HL-60 (cell line): ENCODE measurements around the gene EIF2B2.

Experiments used
- CTCF ChIP-seq: IDR thresholded peaks from one replicate; pipeline ENCODE4 v1.5.1; 2011; ENCODE audit warnings: low read length, control low read depth, inconsistent platforms; ENCODE audit not compliant: insufficient read depth
- POLR2AphosphoS5 ChIP-seq: IDR thresholded peaks from 2 replicates; pipeline ENCODE4 v1.6.1; 2012; ENCODE audit warnings: low read depth
- REST ChIP-seq: IDR thresholded peaks from 2 replicates; pipeline ENCODE4 v1.6.1; 2012; ENCODE audit warnings: low read depth; ENCODE audit not compliant: insufficient replicate concordance
- SPI1 ChIP-seq: IDR thresholded peaks from 2 replicates; pipeline ENCODE4 v1.6.1; 2012; ENCODE audit warnings: low read depth, mild to moderate bottlenecking, borderline replicate concordance

- no peak for TF ChIP-seq CTCF
- TF ChIP-seq POLR2AphosphoS5 = no peak
- TF ChIP-seq REST = no peak
- no peak for TF ChIP-seq SPI1
Measured at GRCh38 chr14:74980731-74981461, 21.8 kb upstream of the EIF2B2 start.
